LNCaP clone FGC (cell line): ENCODE measurements around the gene STAB2.

Experiments used
- DNase-seq: peaks from one replicate; pipeline ENCODE4 v3.0.0-alpha.2; 2011; ENCODE audit warnings: low read depth
- H3K4me3 ChIP-seq: 2 replicates; pipeline ENCODE4 v1.5.1; 2011; ENCODE audit warnings: mild to moderate bottlenecking, low read depth, low read length, control low read depth
- TF ChIP-seq, protein P1 (sequence below): IDR thresholded peaks from 2 replicates; pipeline ENCODE4 v1.5.1; 2012; ENCODE audit warnings: mild to moderate bottlenecking; ENCODE audit not compliant: control insufficient read depth, insufficient read depth; ENCODE audit errors: extremely low read depth

STAB2 gene

DNA sequence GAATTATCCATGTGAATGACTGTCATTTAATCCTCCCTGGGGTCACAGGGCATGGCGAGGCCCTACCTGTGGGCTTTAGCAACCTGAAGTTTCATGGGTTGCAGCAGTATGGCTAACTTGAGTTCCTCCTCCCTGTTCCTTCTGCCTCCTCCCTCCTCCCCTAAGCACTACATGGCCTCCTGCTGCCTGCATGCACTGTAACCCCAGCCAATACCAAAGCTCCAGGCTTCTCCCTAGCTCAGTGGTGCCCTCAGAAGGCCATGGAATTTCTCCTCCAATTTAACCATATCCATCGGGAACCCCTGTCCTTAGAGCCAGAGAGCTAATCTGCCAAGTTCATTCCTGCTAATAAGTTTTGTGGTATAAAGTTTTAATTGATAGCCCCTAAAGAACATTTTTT lies 158.9 kb downstream of the STAB2 start:
- TF ChIP-seq, protein P1, sequence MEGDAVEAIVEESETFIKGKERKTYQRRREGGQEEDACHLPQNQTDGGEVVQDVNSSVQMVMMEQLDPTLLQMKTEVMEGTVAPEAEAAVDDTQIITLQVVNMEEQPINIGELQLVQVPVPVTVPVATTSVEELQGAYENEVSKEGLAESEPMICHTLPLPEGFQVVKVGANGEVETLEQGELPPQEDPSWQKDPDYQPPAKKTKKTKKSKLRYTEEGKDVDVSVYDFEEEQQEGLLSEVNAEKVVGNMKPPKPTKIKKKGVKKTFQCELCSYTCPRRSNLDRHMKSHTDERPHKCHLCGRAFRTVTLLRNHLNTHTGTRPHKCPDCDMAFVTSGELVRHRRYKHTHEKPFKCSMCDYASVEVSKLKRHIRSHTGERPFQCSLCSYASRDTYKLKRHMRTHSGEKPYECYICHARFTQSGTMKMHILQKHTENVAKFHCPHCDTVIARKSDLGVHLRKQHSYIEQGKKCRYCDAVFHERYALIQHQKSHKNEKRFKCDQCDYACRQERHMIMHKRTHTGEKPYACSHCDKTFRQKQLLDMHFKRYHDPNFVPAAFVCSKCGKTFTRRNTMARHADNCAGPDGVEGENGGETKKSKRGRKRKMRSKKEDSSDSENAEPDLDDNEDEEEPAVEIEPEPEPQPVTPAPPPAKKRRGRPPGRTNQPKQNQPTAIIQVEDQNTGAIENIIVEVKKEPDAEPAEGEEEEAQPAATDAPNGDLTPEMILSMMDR: no peak
- DNase-seq: no peak
- H3K4me3 ChIP-seq: no peak overlapping the region

DNA sequence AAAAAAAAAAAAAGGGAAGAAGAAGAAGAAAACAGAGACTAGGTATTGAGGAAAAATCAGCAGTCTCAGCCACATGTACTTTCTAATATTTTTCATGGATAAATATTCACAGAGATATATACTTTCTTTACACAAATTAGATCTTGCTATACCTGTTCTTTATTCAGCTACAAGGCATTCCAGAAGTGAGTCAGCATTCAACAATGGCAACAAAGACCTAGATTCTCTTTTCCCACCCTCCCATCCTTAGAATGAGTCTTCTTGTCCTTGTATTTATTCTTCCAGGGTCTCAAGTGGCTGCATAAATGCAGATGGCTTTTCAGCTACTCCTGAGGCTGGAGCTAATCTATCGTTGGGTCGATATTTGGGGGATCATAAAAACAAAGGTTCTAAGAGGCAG lies 160.9 kb downstream of the STAB2 start:
- DNase-seq: no peak
- H3K4me3 ChIP-seq: no peak overlapping the region
- TF ChIP-seq, protein P1: no peak

DNA sequence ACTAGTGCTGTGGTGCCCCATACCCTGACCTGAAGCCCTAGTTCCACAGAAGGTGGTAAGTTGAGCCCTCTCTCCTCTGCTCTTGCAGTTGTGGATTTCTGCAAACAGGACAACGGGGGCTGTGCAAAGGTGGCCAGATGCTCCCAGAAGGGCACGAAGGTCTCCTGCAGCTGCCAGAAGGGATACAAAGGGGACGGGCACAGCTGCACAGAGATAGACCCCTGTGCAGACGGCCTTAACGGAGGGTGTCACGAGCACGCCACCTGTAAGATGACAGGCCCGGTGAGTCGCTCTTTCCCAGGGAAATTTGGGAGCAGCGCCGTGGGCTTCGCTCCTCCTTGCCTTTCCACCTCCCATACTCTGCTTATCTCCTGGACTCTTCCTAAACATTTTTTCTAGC lies 161.8 kb downstream of the STAB2 start:
- no peak for DNase-seq
- no peak overlapping the region for H3K4me3 ChIP-seq
- TF ChIP-seq, protein P1: no peak

DNA sequence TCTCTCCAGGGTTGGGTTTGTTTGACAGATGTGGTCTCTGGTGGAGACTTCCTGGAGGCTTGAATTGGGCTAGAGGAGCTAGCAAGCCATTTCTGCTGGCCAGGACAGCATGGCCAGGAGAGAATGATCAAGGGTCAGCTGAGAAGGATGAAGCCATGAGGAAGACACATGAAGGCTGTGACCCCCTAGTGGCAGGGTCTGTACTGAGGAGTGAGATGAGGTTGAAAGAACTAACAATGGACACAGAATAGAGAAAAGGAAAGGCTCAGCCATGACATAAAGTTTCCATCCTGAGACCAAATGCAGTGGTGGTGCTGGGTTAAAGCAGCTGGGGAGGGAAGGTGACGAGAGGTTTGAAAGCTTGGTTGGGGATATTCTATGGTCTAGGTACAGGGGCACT lies 164.1 kb downstream of the STAB2 start:
- no peak overlapping the region for H3K4me3 ChIP-seq
- no peak for DNase-seq
- TF ChIP-seq, protein P1: no peak

DNA sequence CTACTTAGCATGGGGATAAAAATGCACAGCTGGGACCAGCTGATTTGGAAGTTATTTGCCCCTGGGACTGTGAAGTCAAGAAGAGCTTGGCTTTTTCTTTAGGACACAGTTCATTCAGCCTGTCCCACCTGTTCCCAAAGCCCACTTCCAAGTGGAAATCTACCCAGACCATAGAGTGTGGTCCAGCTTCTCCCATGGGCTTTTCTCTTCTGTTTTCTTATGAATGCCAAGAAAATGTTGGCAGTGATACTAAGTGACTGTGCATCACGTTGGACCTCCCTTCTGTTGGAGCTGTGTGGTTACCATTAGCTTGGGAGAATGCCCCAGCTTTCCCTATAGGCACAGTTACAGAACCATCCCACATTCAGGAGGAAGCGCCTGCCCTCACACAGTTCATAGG lies 164.5 kb downstream of the STAB2 start:
- TF ChIP-seq, protein P1: no peak
- H3K4me3 ChIP-seq: no peak overlapping the region
- no peak for DNase-seq

DNA sequence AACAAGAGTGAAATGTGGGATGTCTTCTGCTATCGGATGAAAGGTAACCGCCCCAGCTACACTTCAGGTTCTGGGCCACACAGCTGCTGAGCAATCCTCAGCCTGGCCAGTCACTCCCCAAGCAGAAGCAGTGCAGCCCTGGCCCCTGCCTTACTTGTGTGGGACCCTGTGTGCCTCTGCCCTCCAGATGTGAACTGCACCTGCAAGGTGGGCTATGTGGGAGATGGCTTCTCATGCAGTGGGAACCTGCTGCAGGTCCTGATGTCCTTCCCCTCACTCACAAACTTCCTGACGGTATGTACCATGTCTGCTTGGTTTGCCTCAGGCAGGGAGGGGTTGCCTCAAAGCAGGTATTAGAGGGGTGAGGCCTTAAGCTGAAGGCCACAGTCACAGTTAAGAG lies 168.4 kb downstream of the STAB2 start:
- no peak for DNase-seq
- TF ChIP-seq, protein P1: no peak
- H3K4me3 ChIP-seq: no peak overlapping the region

DNA sequence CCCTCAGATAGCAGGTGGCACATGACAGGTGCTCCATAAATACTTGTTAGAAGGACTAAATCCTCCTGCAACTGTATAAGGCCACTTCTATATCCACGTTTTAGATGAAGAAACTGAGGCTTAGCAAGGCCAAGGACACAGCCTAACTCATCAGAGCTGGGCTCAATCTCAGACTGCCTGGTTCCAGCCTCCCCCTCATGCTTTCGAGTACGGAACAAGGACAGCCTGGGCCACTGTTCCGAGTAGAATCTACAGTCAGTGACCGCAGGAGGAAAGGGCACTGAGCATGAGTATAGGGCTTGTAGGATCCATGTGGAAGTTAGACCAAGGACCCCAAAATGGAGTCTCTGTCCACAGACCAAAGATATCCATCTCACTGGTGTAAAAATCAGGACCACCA lies 169.4 kb downstream of the STAB2 start:
- H3K4me3 ChIP-seq: no peak overlapping the region
- DNase-seq: no peak
- TF ChIP-seq, protein P1: no peak
